DND-41 (cell line): ENCODE data around the gene CPEB2.

Source experiments
- ATAC-seq: fragments of 200-7000 bp; cut with Tn5 transposase; 3 replicates; pipeline ENCODE4 v1.9.1; 2021; ENCODE audit warnings: low read depth; ENCODE audit not compliant: insufficient read depth
- DNase-seq: peaks from one replicate; pipeline ENCODE4 v3.0.0-alpha.2; 2020
- H2AFZ ChIP-seq: 2 replicates; pipeline ENCODE4 v1.6.0; 2012; ENCODE audit warnings: low read depth, low read length
- H3K27ac ChIP-seq: 2 replicates; pipeline ENCODE4 v1.5.1; 2012; ENCODE audit warnings: low read length, inconsistent platforms
- H3K27me3 ChIP-seq: fragments of 200-600 bp; sonication (generic); 2 replicates; pipeline ENCODE4 v1.6.0; 2012; ENCODE audit warnings: low read length, mild to moderate bottlenecking, inconsistent platforms; ENCODE audit not compliant: insufficient read depth, poor library complexity
- H3K36me3 ChIP-seq: 2 replicates; pipeline ENCODE4 v1.5.1; 2012; ENCODE audit warnings: low read length, inconsistent platforms; ENCODE audit not compliant: insufficient read depth
- H3K4me1 ChIP-seq: 2 replicates; pipeline ENCODE4 v1.5.1; 2012; ENCODE audit warnings: mild to moderate bottlenecking, low read length; ENCODE audit not compliant: insufficient read depth
- H3K4me2 ChIP-seq: 2 replicates; pipeline ENCODE4 v1.6.0; 2012; ENCODE audit warnings: mild to moderate bottlenecking, moderate library complexity, low read length, inconsistent platforms; ENCODE audit not compliant: insufficient read depth
- H3K4me3 ChIP-seq, 2 experiments: fragments of 200-600 bp in 1 of 2; shearing (Covaris generic) in 1 of 2; 2 replicates each; pipeline ENCODE4 v1.5.1; 2012 to 2016; ENCODE audit warnings: inconsistent platforms in 2 of 2, low read length in 2 of 2, mild to moderate bottlenecking in 2 of 2, low read depth in 1 of 2, moderate library complexity in 1 of 2
- H3K79me2 ChIP-seq: 2 replicates; pipeline ENCODE4 v1.6.0; 2012; ENCODE audit warnings: low read length, inconsistent platforms; ENCODE audit not compliant: insufficient read depth
- H3K9ac ChIP-seq: 2 replicates; pipeline ENCODE4 v1.6.0; 2012; ENCODE audit warnings: low read depth, mild to moderate bottlenecking, inconsistent platforms, low read length, moderate library complexity
- H3K9me3 ChIP-seq: 2 replicates; pipeline ENCODE4 v1.5.1; 2012; ENCODE audit warnings: low read length, moderate library complexity, mild to moderate bottlenecking, inconsistent platforms; ENCODE audit not compliant: insufficient read depth, severe bottlenecking
- H4K20me1 ChIP-seq: 2 replicates; pipeline ENCODE4 v1.6.0; 2012; ENCODE audit warnings: low read length; ENCODE audit not compliant: insufficient read depth
- CTCF ChIP-seq: IDR thresholded peaks from 2 replicates; pipeline ENCODE4 v1.5.1; 2012; ENCODE audit warnings: borderline replicate concordance, low read length, moderate library complexity, mild to moderate bottlenecking; ENCODE audit not compliant: poor library complexity, severe bottlenecking; ENCODE audit errors: extremely low read depth
- EZH2 ChIP-seq: IDR thresholded peaks from 3 replicates; pipeline ENCODE4 v1.6.1; 2012; ENCODE audit warnings: borderline replicate concordance, low read depth, mild to moderate bottlenecking, moderate library complexity, low read length, inconsistent platforms; ENCODE audit not compliant: severe bottlenecking

Gene CPEB2

GRCh38 chr4:15065516-15065915, 63.2 kb downstream of the CPEB2 start:
- no peaks in the 10 kb centered on the region for H3K4me1 ChIP-seq
- DNase-seq (no peak), ATAC-seq (no peak)
- no peaks in the 10 kb centered on the region for H3K36me3 ChIP-seq
- H3K27ac ChIP-seq = no peak overlapping the region
- no peak overlapping the region for H3K9ac ChIP-seq
- H3K9me3 ChIP-seq = no peaks in the 10 kb centered on the region
- H4K20me1 ChIP-seq = no peaks in the 10 kb centered on the region
- H3K4me3 ChIP-seq = no peak overlapping the region
- TF ChIP-seq EZH2 (no peak), CTCF (no peak)
- no peak overlapping the region for H3K4me2 ChIP-seq
- no peak overlapping the region for H2AFZ ChIP-seq
- no peaks in the 10 kb centered on the region for H3K79me2 ChIP-seq
- H3K27me3 ChIP-seq = no peaks in the 10 kb centered on the region

GRCh38 chr4:15066140-15066539, 63.9 kb downstream of the CPEB2 start:
- Histone ChIP-seq H2AFZ (no peak overlapping the region), H3K27ac (no peak overlapping the region), H3K9me3 (no peaks in the 10 kb centered on the region), H3K27me3 (no peaks in the 10 kb centered on the region), H3K79me2 (no peaks in the 10 kb centered on the region), H3K4me2 (no peak overlapping the region), H3K4me1 (no peaks in the 10 kb centered on the region), H3K9ac (no peak overlapping the region), H3K4me3 (no peak overlapping the region), H3K36me3 (no peaks in the 10 kb centered on the region), H4K20me1 (no peaks in the 10 kb centered on the region)
- TF ChIP-seq CTCF (no peak), EZH2 (no peak)
- ATAC-seq (no peak), DNase-seq (no peak)

GRCh38 chr4:15068298-15068697, 66.0 kb downstream of the CPEB2 start:
- no peak for ATAC-seq
- H3K4me3 ChIP-seq = no peak overlapping the region

More at GRCh38 chr4:15068298-15068697, 66.0 kb downstream of the CPEB2 start:
- H3K27ac ChIP-seq = no peak overlapping the region
- TF ChIP-seq EZH2 (no peak), CTCF (no peak)
- no peaks in the 10 kb centered on the region for H3K9me3 ChIP-seq
- H3K9ac ChIP-seq = no peak overlapping the region
- no peaks in the 10 kb centered on the region for H3K4me1 ChIP-seq
- H3K79me2 ChIP-seq = no peaks in the 10 kb centered on the region
- no peaks in the 10 kb centered on the region for H3K27me3 ChIP-seq
- H3K36me3 ChIP-seq = no peaks in the 10 kb centered on the region
- H3K4me2 ChIP-seq = no peak overlapping the region
- no peak for DNase-seq
- H2AFZ ChIP-seq = no peak overlapping the region
- H4K20me1 ChIP-seq = no peaks in the 10 kb centered on the region
